ENCODE results near the gene NUDCD3.

DNA sequence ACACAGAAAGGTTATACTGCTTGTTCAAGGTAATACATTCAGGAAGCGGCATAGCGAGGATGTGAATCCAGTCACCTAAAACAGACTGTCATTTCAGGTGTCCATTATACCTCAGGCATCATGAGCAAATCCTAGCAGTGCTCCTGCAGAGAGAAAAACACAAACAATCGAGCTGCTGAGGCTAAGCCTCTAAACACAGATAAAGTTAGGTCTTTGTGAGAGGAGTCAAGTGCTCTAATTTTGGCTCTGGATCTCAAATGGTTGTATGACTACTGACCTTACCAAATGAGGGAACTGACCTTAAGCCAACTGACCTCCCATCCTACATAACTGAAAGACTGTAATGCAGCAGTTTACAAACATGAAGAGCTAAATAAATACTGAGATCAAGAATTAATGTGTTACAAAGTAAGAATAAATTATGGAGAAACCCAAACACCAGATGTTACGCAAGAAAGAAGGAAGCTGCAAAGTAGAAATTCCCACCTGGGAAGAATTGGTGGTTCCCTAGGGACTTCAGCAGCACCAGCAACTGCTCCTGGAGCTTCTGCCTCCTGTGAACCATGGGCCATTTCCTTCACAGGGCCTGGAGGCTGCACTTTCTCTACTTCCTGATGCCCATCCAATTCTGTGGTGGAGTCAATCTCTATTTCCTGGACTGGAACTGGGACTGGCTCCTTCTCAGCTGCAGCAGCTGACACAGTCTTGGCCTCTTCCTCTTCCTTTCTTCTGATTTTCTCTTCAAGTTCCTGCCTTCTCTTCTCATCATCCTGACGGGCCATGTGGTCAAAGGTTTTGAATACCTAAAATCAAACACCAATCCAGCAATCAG, 5.8 kb downstream of the NUDCD3 start:
- TF ChIP-seq, protein P1, sequence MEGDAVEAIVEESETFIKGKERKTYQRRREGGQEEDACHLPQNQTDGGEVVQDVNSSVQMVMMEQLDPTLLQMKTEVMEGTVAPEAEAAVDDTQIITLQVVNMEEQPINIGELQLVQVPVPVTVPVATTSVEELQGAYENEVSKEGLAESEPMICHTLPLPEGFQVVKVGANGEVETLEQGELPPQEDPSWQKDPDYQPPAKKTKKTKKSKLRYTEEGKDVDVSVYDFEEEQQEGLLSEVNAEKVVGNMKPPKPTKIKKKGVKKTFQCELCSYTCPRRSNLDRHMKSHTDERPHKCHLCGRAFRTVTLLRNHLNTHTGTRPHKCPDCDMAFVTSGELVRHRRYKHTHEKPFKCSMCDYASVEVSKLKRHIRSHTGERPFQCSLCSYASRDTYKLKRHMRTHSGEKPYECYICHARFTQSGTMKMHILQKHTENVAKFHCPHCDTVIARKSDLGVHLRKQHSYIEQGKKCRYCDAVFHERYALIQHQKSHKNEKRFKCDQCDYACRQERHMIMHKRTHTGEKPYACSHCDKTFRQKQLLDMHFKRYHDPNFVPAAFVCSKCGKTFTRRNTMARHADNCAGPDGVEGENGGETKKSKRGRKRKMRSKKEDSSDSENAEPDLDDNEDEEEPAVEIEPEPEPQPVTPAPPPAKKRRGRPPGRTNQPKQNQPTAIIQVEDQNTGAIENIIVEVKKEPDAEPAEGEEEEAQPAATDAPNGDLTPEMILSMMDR (IDR thresholded peaks at IDR 0.05; ENCODE audit: insufficient read depth, low read depth, low read length) = no peak
- TF ChIP-seq EZH2 (IDR thresholded peaks at IDR 0.05; ENCODE audit: insufficient read depth, low read length) = no peak
